ENCODE data around the gene WIPF2.

DNA sequence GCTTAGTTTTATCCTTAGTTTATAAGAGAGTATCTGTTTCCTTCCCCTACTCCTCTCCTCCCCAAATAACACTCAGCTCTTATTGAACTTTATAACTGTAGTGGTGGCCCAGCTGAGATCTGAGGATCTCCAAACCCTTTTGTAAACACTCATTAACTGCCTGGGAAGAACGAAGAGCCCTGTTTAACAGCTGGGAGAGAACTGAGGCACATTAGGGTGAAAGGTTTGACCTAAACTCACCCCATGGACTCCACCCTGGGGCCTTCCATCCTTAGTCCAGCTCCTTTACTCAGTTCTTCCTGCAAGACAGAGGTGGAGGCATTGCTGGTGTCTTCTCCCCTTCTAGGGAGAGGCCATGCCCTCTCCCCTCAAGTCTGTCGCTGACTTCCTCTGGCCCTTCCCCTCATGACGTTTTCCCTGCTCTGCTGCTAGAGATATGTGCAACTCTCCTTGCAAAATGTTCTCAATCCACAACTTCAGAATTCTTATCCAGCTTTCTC lies 88.7 kb downstream of the WIPF2 start:
- TF ChIP-seq CTCF (IDR thresholded peaks at IDR 0.05) (no peak), POLR2A (IDR thresholded peaks at IDR 0.05) (no peak), POLR2AphosphoS5 (IDR thresholded peaks at IDR 0.05) (no peak)
